H1 (cell line): Measurements from ENCODE around the gene ATG16L2. TPM values are rescaled to one million over a fixed set of nuclear protein-coding genes. Genes with fewer than 3 reads are reported as not detected.

Source experiments
- CTCF ChIA-PET: fragments of 300-600 bp; sonication (Branson Sonifier 250); formaldehyde crosslinking; loops from one replicate; lab custom pipeline; 2021; ENCODE audit not compliant: partially characterized antibody; lab: Charles Lee
- POLR2A ChIA-PET: fragments of 300-600 bp; sonication (Branson Sonifier 250); formaldehyde crosslinking; loops from one replicate; lab custom pipeline; 2021; ENCODE audit warnings: inconsistent platforms; ENCODE audit not compliant: partially characterized antibody; lab: Charles Lee
- DNase-seq, 2 experiments: peaks; one replicate each; pipeline versions ENCODE4 v3.0.0 to v3.0.0-alpha.2; 2010 to 2022; ENCODE audit warnings: low spot score in 2 of 2, low read depth in 1 of 2, mixed read lengths in 1 of 2
- FAIRE-seq: peaks from 2 replicates; lab custom pipeline; 2011; peaks lifted over from hg19 to GRCh38; lab: Jason Lieb, UNC
- H2AFZ ChIP-seq: 2 replicates; pipeline ENCODE4 v1.8.1; 2012; ENCODE audit warnings: low read length, inconsistent platforms
- H2AK5ac ChIP-seq: 2 replicates; pipeline ENCODE4 v1.6.1; 2013; ENCODE audit warnings: low read depth, low read length
- H2BK120ac ChIP-seq: replicated peaks from 2 replicates; pipeline ENCODE3; 2013; ENCODE audit warnings: low read depth, low read length, inconsistent platforms
- H2BK12ac ChIP-seq: 2 replicates; pipeline ENCODE4 v1.6.1; 2013; ENCODE audit warnings: low read depth, low read length
- H2BK15ac ChIP-seq: 2 replicates; pipeline ENCODE4 v1.6.1; 2013; ENCODE audit warnings: low read length
- H2BK20ac ChIP-seq: 2 replicates; pipeline ENCODE4 v1.6.1; 2013; ENCODE audit warnings: low read length
- H2BK5ac ChIP-seq: 2 replicates; pipeline ENCODE4 v1.6.1; 2013; ENCODE audit warnings: low read depth, low read length
- H3K14ac ChIP-seq: 2 replicates; pipeline ENCODE4 v1.6.1; 2013; ENCODE audit warnings: inconsistent platforms; ENCODE audit not compliant: insufficient read length
- H3K18ac ChIP-seq: 2 replicates; pipeline ENCODE4 v1.6.1; 2013; ENCODE audit warnings: low read length; ENCODE audit errors: extremely low read depth
- H3K23ac ChIP-seq: 2 replicates; pipeline ENCODE4 v1.6.1; 2013; ENCODE audit warnings: inconsistent platforms; ENCODE audit not compliant: insufficient read length
- H3K23me2 ChIP-seq: 2 replicates; pipeline ENCODE4 v1.6.1; 2013; ENCODE audit warnings: low read depth, low read length
- H3K27ac ChIP-seq: 2 replicates; pipeline ENCODE4 v1.6.1; 2011; ENCODE audit warnings: low read depth, low read length, inconsistent platforms
- H3K27me3 ChIP-seq, 4 experiments: replicated peaks in 1 of 4; 1 replicate in 1 of 4; 2 replicates in 3 of 4; pipeline versions ENCODE4 v1.6.1 to v1.8.1; 2011 to 2013; ENCODE audit warnings: low read length in 3 of 4, mild to moderate bottlenecking in 3 of 4, inconsistent platforms in 2 of 4, mixed read lengths in 2 of 4, moderate library complexity in 1 of 4; ENCODE audit not compliant: control insufficient read depth in 3 of 4, insufficient read depth in 3 of 4; ENCODE audit errors: extremely low read depth in 1 of 4
- H3K36me3 ChIP-seq, 4 experiments: 2 replicates each; pipeline versions ENCODE4 v1.6.1 to v1.8.1; 2011 to 2013; ENCODE audit warnings: mild to moderate bottlenecking in 4 of 4, low read length in 3 of 4, moderate library complexity in 2 of 4, control low read depth in 1 of 4, inconsistent platforms in 1 of 4; ENCODE audit not compliant: insufficient read depth in 4 of 4, control insufficient read depth in 2 of 4
- H3K4ac ChIP-seq: replicated peaks from 2 replicates; pipeline ENCODE3; 2013; ENCODE audit warnings: low read length, low read depth, mixed read lengths, inconsistent platforms; ENCODE audit not compliant: insufficient read length
- H3K4me1 ChIP-seq, 4 experiments: replicated peaks in 1 of 4; 1 replicate in 1 of 4; 2 replicates in 3 of 4; pipeline versions ENCODE4 v1.6.1 to v1.8.1; 2011 to 2013; ENCODE audit warnings: low read length in 3 of 4, inconsistent platforms in 2 of 4, mixed read lengths in 1 of 4; ENCODE audit not compliant: insufficient read depth in 4 of 4, control insufficient read depth in 3 of 4
- H3K4me2 ChIP-seq, 2 experiments: 2 replicates each; pipeline versions ENCODE4 v1.6.1 to v1.8.1; 2011 to 2013; ENCODE audit warnings: low read depth in 2 of 2, low read length in 2 of 2, control low read depth in 1 of 2, inconsistent platforms in 1 of 2, mild to moderate bottlenecking in 1 of 2; ENCODE audit not compliant: insufficient read depth in 1 of 2
- H3K4me3 ChIP-seq, 4 experiments: fragments of 200-600, 300-600 bp in 1 of 4; sonication (generic), shearing (Covaris generic), sonication (Bioruptor Twin) in 1 of 4; 2 replicates each; pipeline versions ENCODE4 v1.5.1 to v1.8.1; 2011 to 2016; ENCODE audit warnings: low read length in 4 of 4, low read depth in 3 of 4, control low read depth in 2 of 4, inconsistent platforms in 2 of 4, mild to moderate bottlenecking in 2 of 4, mixed read lengths in 1 of 4, moderate library complexity in 1 of 4; ENCODE audit not compliant: insufficient read depth in 2 of 4; ENCODE audit errors: extremely low read depth in 1 of 4
- H3K56ac ChIP-seq: replicated peaks from 2 replicates; pipeline ENCODE3; 2013; ENCODE audit warnings: low read depth, mild to moderate bottlenecking, mixed read lengths, low read length, inconsistent platforms; ENCODE audit not compliant: insufficient read length
- H3K79me1 ChIP-seq: 2 replicates; pipeline ENCODE4 v1.6.1; 2013; ENCODE audit warnings: low read depth, low read length, control low read depth
- H3K79me2 ChIP-seq, 2 experiments: 2 replicates each; pipeline versions ENCODE4 v1.6.1 to v1.8.1; 2012 to 2013; ENCODE audit warnings: low read length in 2 of 2, mild to moderate bottlenecking in 2 of 2, inconsistent platforms in 1 of 2; ENCODE audit not compliant: insufficient read depth in 2 of 2, control insufficient read depth in 1 of 2
- H3K9ac ChIP-seq, 4 experiments: replicated peaks in 1 of 4; 1 replicate in 1 of 4; 2 replicates in 3 of 4; pipeline versions ENCODE4 v1.6.1 to v1.8.1; 2011 to 2013; ENCODE audit warnings: low read depth in 3 of 4, low read length in 3 of 4, control low read depth in 2 of 4, mild to moderate bottlenecking in 2 of 4, moderate library complexity in 2 of 4, inconsistent platforms in 1 of 4; ENCODE audit errors: extremely low read depth in 1 of 4
- H3K9me3 ChIP-seq, 2 experiments: 2 replicates each; pipeline versions ENCODE4 v1.6.1 to v1.8.1; 2012 to 2013; ENCODE audit warnings: mild to moderate bottlenecking in 2 of 2, moderate library complexity in 2 of 2, control low read depth in 1 of 2, inconsistent platforms in 1 of 2, low read depth in 1 of 2, low read length in 1 of 2, mixed read lengths in 1 of 2; ENCODE audit not compliant: insufficient read depth in 2 of 2
- H4K20me1 ChIP-seq, 2 experiments: replicated peaks in 1 of 2; 2 replicates each; pipeline versions ENCODE3 to v1.8.1; 2011 to 2013; ENCODE audit warnings: inconsistent platforms in 2 of 2, low read length in 2 of 2, mild to moderate bottlenecking in 1 of 2; ENCODE audit not compliant: insufficient read depth in 2 of 2, control insufficient read depth in 1 of 2
- H4K5ac ChIP-seq: 2 replicates; pipeline ENCODE4 v1.6.1; 2013; ENCODE audit warnings: low read length, low read depth, mixed read lengths, inconsistent platforms; ENCODE audit not compliant: insufficient read length
- H4K8ac ChIP-seq: 2 replicates; pipeline ENCODE4 v1.8.0; 2013; ENCODE audit warnings: mild to moderate bottlenecking, moderate library complexity, low read length, inconsistent platforms; ENCODE audit not compliant: insufficient read depth; ENCODE audit errors: extremely low read depth
- H4K91ac ChIP-seq: replicated peaks from 2 replicates; pipeline ENCODE3; 2013; ENCODE audit warnings: low read length, mixed read lengths, inconsistent platforms; ENCODE audit not compliant: insufficient read length
- EP300 ChIP-seq, 2 experiments: IDR thresholded peaks; 1 replicate in 1 of 2; 2 replicates in 1 of 2; pipeline ENCODE4 v1.6.1; 2011 to 2012; ENCODE audit warnings: low read depth in 2 of 2, low read length in 2 of 2, mild to moderate bottlenecking in 2 of 2, borderline replicate concordance in 1 of 2, inconsistent platforms in 1 of 2, moderate library complexity in 1 of 2
- RBBP5 ChIP-seq: IDR thresholded peaks from 2 replicates; pipeline ENCODE4 v1.7.1; 2012; ENCODE audit warnings: low read depth, mild to moderate bottlenecking, inconsistent platforms, low read length, moderate library complexity, borderline replicate concordance
- SP2 ChIP-seq: IDR thresholded peaks from 2 replicates; pipeline ENCODE4 v1.6.1; 2012; ENCODE audit warnings: mild to moderate bottlenecking, low read length, inconsistent platforms
- TAF1 ChIP-seq: IDR thresholded peaks from 2 replicates; pipeline ENCODE4 v1.6.1; 2011; ENCODE audit warnings: mild to moderate bottlenecking, low read depth, low read length
- WGBS, 2 experiments: shearing (Covaris generic) in 1 of 2; methylation state at CpG; one replicate each; pipeline versions ENCODE4 v1.1.6 to v1.1.7; 2013 to 2015; ENCODE audit warnings: low lambda C conversion rate in 2 of 2, mixed read lengths in 2 of 2, inconsistent platforms in 1 of 2, low coverage in 1 of 2, missing lambda C conversion rate in 1 of 2; ENCODE audit not compliant: insufficient replicate concordance in 2 of 2, insufficient coverage in 1 of 2, insufficient read length in 1 of 2; ENCODE audit errors: extremely low coverage in 1 of 2, missing lambda C conversion rate in 1 of 2; 5-methylcytosine and 5-hydroxymethylcytosine counted together
- polyA plus RNA-seq, 7 experiments: library from polyadenylated mRNA; depleted of rRNA in 3 of 7; stranded (reverse) in 5 of 7; unstranded in 2 of 7; fragments of >200 nt in 5 of 7; fragments of 200-250 nt in 2 of 7; gene quantifications; 1 replicate in 5 of 7; 2 replicates in 1 of 7; 4 replicates in 1 of 7; pipeline versions ENCODE4 v1.2.1 to v1.2.3, GENCODE V29; 2011 to 2013; ENCODE audit warnings: missing spikeins in 2 of 7, mixed read lengths in 2 of 7
- total RNA-seq: library from RNA; stranded (reverse); fragmentation: NEBNext Ultra II Directional; extraction: Animal tissue kit (Norgen Biotek cat#: 25700); gene quantifications from 2 replicates; pipeline ENCODE4 v1.2.1, GENCODE V29; 2021
- TF ChIP-seq, protein P1 (sequence below): IDR thresholded peaks from 2 replicates; pipeline ENCODE4 v1.6.1; 2012; ENCODE audit warnings: inconsistent platforms

ATG16L2 gene
- total and polyA plus RNA-seq, 2 of the 8 experiments (the other 6 are each of a cell fraction or from before 2014, with no cell fraction given), result 11.0 to 18.5 TPM

DNA sequence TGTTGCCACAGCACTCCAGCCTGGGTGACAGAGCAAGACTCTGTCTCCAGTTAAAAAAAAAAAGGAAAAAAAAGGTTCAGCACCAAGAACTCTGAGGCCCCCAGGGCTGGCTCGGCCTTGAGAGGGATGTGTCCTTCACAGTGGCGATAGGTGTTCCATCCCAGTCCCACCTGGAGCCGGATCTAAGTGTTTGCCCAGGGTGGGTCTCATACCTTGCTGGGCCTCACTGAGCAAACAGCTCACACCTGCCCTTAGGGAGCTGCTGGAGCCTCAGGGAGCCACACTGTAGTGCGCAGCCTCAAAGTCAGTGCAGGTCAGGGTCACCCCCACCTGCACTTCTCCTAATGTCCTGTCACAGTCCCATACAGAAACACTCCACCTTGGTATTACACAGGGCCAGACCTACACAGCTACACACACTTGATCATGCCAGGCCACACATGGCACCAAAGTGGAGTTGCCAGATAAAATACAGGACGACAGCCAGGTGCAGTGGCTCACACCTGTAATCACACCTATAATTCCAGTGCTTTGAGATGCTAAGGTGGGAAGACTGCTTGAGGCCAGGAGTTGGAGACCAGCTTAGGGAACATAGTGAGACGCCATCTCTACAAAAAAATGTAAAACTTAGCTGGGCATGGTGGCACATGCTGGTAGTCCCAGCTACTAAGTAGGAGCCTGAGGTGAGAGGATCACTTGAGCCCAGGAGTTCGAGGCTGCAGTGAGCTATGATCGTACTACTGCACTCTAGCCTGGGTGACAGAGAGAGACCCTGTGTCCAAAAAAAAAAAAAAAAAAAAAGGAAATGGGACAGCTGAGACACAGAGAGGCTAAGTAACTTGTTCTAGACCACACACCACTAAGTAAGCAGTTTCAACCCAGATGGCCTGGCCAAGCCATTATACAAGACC is 27.7 kb upstream of the ATG16L2 start:
- no peak overlapping the region for H3K18ac ChIP-seq
- peak overlapping the region; percentile 33; the same call in 1 of the 2 replicates for H2AK5ac ChIP-seq
- ChIA-PET POLR2A (interaction anchor here (0.6 to 1.4 kb wide), 4 partner anchors 11 to 179 kb away, joined by 3 to 4 read pairs (median 3); no protein-coding TSS in a partner anchor), CTCF (interaction anchor here (0.5 to 3.4 kb wide), 28 partner anchors 9 to 1269 kb away, joined by 3 to 18 read pairs (median 4); partner anchors contain the start of gene ATG16L2)
- no peak for TF ChIP-seq RBBP5
- TF ChIP-seq EP300 (IDR thresholded peaks at IDR 0.05; ENCODE audit: borderline replicate concordance in 1 of 2, low read depth in 2 of 2, low read length in 2 of 2), result no peak
- no peak for TF ChIP-seq SP2
- no peak for TF ChIP-seq TAF1
- TF ChIP-seq, protein P1, sequence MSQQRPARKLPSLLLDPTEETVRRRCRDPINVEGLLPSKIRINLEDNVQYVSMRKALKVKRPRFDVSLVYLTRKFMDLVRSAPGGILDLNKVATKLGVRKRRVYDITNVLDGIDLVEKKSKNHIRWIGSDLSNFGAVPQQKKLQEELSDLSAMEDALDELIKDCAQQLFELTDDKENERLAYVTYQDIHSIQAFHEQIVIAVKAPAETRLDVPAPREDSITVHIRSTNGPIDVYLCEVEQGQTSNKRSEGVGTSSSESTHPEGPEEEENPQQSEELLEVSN, result no peak
- peak overlapping the region in 1 of 2 experiments; percentile 7; a peak in 1 of 4 replicates for H3K4me2 ChIP-seq
- peaks cover 5 to 14% (median 8%) of the 10 kb centered on the region in 4 experiments for H3K4me1 ChIP-seq
- H2BK12ac ChIP-seq, result no peak overlapping the region
- H3K9me3 ChIP-seq, result no peaks in the 10 kb centered on the region
- H2BK120ac ChIP-seq, result no peak overlapping the region
- H3K56ac ChIP-seq, result no peak overlapping the region
- DNase-seq, result no peak
- no peak overlapping the region for H3K14ac ChIP-seq
- 0 out of 2 replicates have a peak, but pooled peaks cover 2% of the 10 kb centered on the region for H3K79me1 ChIP-seq
- H3K23ac ChIP-seq, result no peak overlapping the region
- peak overlapping the region; percentile 40; the same call in 1 of the 2 replicates for H2BK15ac ChIP-seq
- no peaks in the 10 kb centered on the region for H4K20me1 ChIP-seq
- H3K27me3 ChIP-seq, result peaks cover 0 to 4% (median 2%) of the 10 kb centered on the region in 4 experiments; a peak in 1 of 7 replicates
- H2AFZ ChIP-seq, result no peak overlapping the region
- H3K4ac ChIP-seq, result no peak overlapping the region
- H3K23me2 ChIP-seq, result peaks cover 7% of the 10 kb centered on the region
- H2BK20ac ChIP-seq, result no peak overlapping the region
- H2BK5ac ChIP-seq, result no peak overlapping the region
- no peaks in the 10 kb centered on the region for H3K36me3 ChIP-seq
- WGBS, 2 experiments, result 83% methylated on average over 8 of the region's 8 CpGs; no CpG with 5 or more reads in 1 of the 2 experiments
- no peak overlapping the region for H4K5ac ChIP-seq
- no peak overlapping the region for H4K91ac ChIP-seq
- no peak overlapping the region for H3K27ac ChIP-seq
- H4K8ac ChIP-seq, result no peak overlapping the region
- no peaks in the 10 kb centered on the region for H3K79me2 ChIP-seq
- no peak overlapping the region for H3K9ac ChIP-seq
- no peak for FAIRE-seq
- no peak overlapping the region for H3K4me3 ChIP-seq
